ENCODE results near the gene HIGD1B.
A peak's percentile ranks its signal among the peaks of the same experiment; 100 is the strongest.

HIGD1B gene

DNA sequence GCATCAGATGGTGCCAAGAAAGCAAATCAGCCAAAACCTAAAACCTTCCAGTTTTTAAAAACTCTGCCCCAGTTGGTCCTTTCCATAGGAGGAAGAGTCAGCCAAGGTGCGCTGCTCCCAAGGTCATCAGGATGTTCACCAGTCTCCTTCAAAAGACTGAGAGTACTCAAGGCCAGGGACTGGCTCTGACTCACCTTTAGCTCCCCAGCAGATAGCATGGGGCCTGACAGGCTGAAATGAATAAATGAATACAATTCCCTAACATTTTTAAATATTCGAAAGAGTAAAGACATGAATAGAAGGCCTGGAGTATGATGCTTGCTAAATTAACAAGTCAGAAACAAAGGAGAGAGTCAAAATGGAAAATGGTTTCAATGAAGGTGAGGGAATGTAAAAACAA, 32.4 kb downstream of the HIGD1B start:
- no peak for DNase-seq

GRCh38 chr17:44881145-44881544, 33.5 kb downstream of the HIGD1B start:
- DNase-seq: no peak

GRCh38 chr17:44884941-44885340, 37.3 kb downstream of the HIGD1B start:
- DNase-seq: no peak

GRCh38 chr17:44887016-44887415, 39.3 kb downstream of the HIGD1B start:
- no peak for DNase-seq

DNA sequence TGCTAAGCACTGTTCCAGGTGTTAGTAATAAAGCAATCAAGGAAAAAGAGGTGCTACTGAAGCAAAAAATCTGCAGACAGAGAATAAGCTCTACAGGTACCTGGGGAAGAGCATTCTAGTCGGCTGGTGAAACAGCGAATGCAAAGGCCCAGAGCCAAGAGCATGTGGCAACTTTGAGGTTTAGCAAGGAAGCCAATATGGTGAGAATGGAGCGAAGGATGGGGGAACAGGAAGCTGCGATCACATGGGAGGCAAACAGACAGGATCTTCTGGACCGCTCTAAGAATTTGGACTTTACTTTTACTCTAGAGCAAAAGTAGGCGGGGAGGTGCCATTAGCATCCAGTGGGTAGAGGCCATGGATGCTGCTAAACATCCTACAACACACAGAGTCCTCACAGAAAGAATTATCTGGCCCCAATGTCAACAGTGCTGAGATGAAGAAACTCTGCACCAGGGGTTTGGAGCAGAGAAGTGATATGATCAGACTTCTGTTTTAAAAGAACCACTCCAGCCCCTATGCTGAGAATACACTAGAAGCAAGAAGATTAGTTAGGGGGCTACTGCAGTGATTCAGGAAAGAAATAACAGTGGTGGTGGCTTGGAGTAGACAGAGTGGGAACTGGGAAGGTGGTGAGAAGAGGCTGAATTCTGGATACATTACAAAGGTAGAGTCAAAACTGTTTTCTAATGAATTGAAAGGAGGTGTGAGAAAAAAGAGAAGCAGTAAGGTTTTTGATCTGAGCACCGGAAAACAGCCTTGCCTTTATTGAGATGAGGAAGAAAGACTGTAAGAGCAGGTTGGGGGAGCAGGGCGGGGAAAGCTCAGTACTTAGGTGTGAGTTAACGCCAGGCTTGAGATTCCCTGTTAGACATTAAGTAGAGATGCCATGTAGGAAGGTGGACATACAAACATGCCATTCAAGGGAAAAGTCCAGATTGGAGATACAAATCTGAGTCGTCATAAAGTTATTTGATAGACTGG, 40.6 kb downstream of the HIGD1B start:
- DNase-seq: no peak

GRCh38 chr17:44889003-44889402, 41.3 kb downstream of the HIGD1B start:
- DNase-seq: no peak

DNA sequence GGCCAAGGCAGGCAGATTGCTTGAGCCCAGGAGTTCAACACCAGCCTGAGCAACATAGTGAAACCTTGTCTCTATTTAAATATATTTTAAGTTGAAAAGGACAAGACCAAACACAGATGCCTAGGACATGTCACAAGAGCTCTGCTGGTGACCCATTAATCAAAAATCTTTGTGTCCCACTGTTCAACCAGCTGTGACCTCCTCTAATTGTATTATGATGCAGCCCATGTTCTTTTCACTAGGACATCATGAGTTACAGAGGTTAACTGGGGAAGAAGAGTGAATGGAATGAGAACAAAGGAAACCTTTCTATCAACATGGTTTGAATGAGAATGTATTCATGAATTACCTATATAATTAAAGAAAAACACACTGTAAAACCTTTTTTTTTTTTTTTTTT, 44.6 kb downstream of the HIGD1B start:
- no peak for DNase-seq

GRCh38 chr17:44894642-44895041, 47.0 kb downstream of the HIGD1B start:
- no peak for DNase-seq

GRCh38 chr17:44898768-44899073, 51.0 kb downstream of the HIGD1B start:
- no peak for DNase-seq

- peak; percentile 88 for DNase-seq
Measured at GRCh38 chr17:44899074-44899782, 51.5 kb downstream of the HIGD1B start, which contains the start of gene EFTUD2. Gene EFTUD2 (minus strand): TSS chr17:44899445. CDS start chr17:44894521, 4,924 bp downstream.

Measured in NCI-H2171 (cell line).